Fibroblast of the aortic adventitia (primary cell): ENCODE measurements around the gene ROR2. TPM values are rescaled to one million over a fixed set of nuclear protein-coding genes. Genes with fewer than 3 reads are reported as not detected.

Experiments used
- DNase-seq: peaks from one replicate; pipeline ENCODE4 v3.0.0-alpha.2; 2010; ENCODE audit warnings: low read depth
- H3K4me3 ChIP-seq: 2 replicates; pipeline ENCODE4 v1.5.1; 2011; ENCODE audit warnings: low read depth, mild to moderate bottlenecking, control low read depth, low read length, moderate library complexity
- CTCF ChIP-seq: IDR thresholded peaks from 2 replicates; pipeline ENCODE4 v1.5.1; 2011; ENCODE audit warnings: mild to moderate bottlenecking, low read length, control low read depth, inconsistent platforms; ENCODE audit not compliant: insufficient read depth
- total RNA-seq: library from RNA; depleted of rRNA; stranded (reverse); fragments of >200 nt; gene quantifications from 2 replicates; pipeline ENCODE4 v1.2.3, GENCODE V29; 2012; ENCODE audit warnings: low replicate concordance

Gene ROR2
- total RNA-seq, 1 donor, result 13.0 TPM

- TF ChIP-seq CTCF, result no peak
- no peak overlapping the region for H3K4me3 ChIP-seq
- DNase-seq, result no peak
These were observed 93.6 kb downstream of the ROR2 start for GRCh38 chr9:91856419-91856818.

GRCh38 chr9:91855196-91855595 is 94.8 kb downstream of the ROR2 start:
- DNase-seq, result no peak
- TF ChIP-seq CTCF, result no peak
- no peak overlapping the region for H3K4me3 ChIP-seq

GRCh38 chr9:91852801-91853347 is 97.2 kb downstream of the ROR2 start:
- no peak for TF ChIP-seq CTCF
- no peak overlapping the region for H3K4me3 ChIP-seq
- DNase-seq, result no peak

- TF ChIP-seq CTCF, result no peak
- no peak overlapping the region for H3K4me3 ChIP-seq
- DNase-seq, result no peak
These were observed 100.3 kb downstream of the ROR2 start for GRCh38 chr9:91849694-91850093.

- DNase-seq, result no peak
- TF ChIP-seq CTCF, result no peak
- no peak overlapping the region for H3K4me3 ChIP-seq
These were observed 101.9 kb downstream of the ROR2 start for GRCh38 chr9:91848146-91848545.

GRCh38 chr9:91847581-91848091 is 102.4 kb downstream of the ROR2 start:
- TF ChIP-seq CTCF, result no peak
- peak; percentile 82 for DNase-seq
- no peak overlapping the region for H3K4me3 ChIP-seq

- TF ChIP-seq CTCF, result no peak
- no peak overlapping the region for H3K4me3 ChIP-seq
- DNase-seq, result no peak
These were observed 104.1 kb downstream of the ROR2 start for GRCh38 chr9:91845879-91846278.
